LNCaP clone FGC (cell line): ENCODE data around the gene NKIRAS2.
"Not testable (repeated sequence)": the region's sequence is repeated elsewhere in the genome, so short reads cannot be mapped to it uniquely, and the experiment has no call there.

Experiments used
- DNase-seq: peaks from one replicate; pipeline ENCODE4 v3.0.0-alpha.2; 2011; ENCODE audit warnings: low read depth
- H3K4me3 ChIP-seq: 2 replicates; pipeline ENCODE4 v1.5.1; 2011; ENCODE audit warnings: mild to moderate bottlenecking, low read depth, low read length, control low read depth
- CTCF ChIP-seq: IDR thresholded peaks from 2 replicates; pipeline ENCODE4 v1.5.1; 2012; ENCODE audit warnings: mild to moderate bottlenecking; ENCODE audit not compliant: control insufficient read depth, insufficient read depth; ENCODE audit errors: extremely low read depth

The NKIRAS2 gene

DNA sequence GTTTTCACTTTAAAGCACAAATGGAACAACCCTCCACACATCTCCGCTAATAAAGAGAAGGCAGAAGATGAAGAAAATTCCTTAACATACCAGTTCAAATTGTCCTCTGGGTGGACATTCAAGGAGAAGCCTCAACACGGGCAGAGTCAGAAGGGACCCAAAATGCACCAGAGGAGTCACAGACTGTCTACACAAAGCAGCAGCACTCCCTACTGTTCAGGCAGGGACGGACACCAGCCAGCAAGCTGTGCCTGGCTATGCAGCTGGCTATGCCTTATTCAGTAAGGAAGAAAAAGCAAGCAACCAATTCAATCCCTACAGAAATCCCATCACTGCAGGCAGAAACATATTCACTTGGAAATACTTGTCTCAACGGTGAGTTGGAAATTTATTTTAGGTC, 10.7 kb upstream of the NKIRAS2 start:
- no peak for DNase-seq
- TF ChIP-seq CTCF, result no peak
- H3K4me3 ChIP-seq, result no peak overlapping the region

- not testable (repeated sequence) for DNase-seq, H3K4me3 ChIP-seq
These were observed 9.6 kb upstream of the NKIRAS2 start for GRCh38 chr17:42010266-42010680.

GRCh38 chr17:42010898-42011516, 8.9 kb upstream of the NKIRAS2 start:
- H3K4me3 ChIP-seq, result no peak overlapping the region
- no peak for DNase-seq
- TF ChIP-seq CTCF, result no peak

DNA sequence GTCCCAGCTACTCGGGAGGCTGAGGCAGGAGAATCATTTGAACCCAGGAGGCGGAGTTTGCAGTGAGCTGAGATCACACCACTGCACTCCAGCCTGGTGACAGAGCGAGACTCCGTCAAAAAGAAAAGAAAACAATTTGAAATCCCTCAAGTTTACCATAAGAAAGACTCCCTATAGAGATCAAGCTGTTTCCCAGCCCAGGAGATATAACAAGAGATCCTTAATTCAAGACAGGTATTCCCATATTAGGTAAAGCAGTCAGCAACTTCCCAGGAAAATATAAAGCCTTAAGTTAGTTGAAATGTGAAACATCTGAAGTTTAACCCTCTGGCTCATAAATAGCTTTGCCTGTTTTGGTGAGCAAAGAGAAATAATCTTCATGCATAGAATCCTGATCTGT, 7.5 kb upstream of the NKIRAS2 start:
- not testable (repeated sequence) for DNase-seq, H3K4me3 ChIP-seq

GRCh38 chr17:42013740-42014139, 6.2 kb upstream of the NKIRAS2 start:
- H3K4me3 ChIP-seq, DNase-seq: not testable (repeated sequence)

- H3K4me3 ChIP-seq, result peak overlapping the region; percentile 97
- DNase-seq, result no peak
- no peak for TF ChIP-seq CTCF
These were observed 3.5 kb upstream of the NKIRAS2 start for GRCh38 chr17:42016411-42016831.

GRCh38 chr17:42016941-42017865, 2.7 kb upstream of the NKIRAS2 start, which contains the start of gene DNAJC7:
DNAJC7 (minus strand) TSS chr17:42017439; CDS start chr17:42017416, 23 bp downstream.
- peak; percentile 65 for DNase-seq
- H3K4me3 ChIP-seq, result peak within 1 kb of the TSS; percentile 97

DNA sequence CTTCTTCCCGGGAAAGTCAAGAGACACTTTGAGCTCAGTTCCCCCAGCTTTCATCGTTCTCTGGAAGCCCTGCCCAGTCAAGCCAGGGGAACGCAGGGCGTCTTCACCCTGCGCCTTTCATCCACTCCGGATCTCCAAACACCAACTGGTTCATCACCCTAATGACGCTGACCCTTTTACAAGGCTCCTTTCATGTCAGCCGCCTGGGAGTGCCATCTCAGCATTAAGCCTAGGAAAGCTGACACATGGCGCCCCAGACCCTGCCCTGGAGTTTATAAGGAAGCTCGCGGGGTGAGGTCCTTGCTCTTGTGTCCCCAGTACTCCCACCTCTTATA, 2.1 kb upstream of the NKIRAS2 start:
- TF ChIP-seq CTCF, result no peak
- DNase-seq, result no peak

More at GRCh38 chr17:42016941-42017865, 2.7 kb upstream of the NKIRAS2 start, which contains the start of gene DNAJC7:
- no peak for TF ChIP-seq CTCF

More for the DNA sequence above, 2.1 kb upstream of the NKIRAS2 start:
- H3K4me3 ChIP-seq, result peak overlapping the region; percentile 97
